GM12878 (cell line): ENCODE measurements around the gene ASCC1. TPM values are rescaled to one million over a fixed set of nuclear protein-coding genes. Genes with fewer than 3 reads are reported as not detected.

Experiments
- ATAC-seq: fragments of 200-7000 bp; cut with Tn5 transposase; 3 replicates; pipeline ENCODE4 v1.9.1; 2020; ENCODE audit warnings: mild to moderate bottlenecking, moderate library complexity
- BruUV-seq: library from RNA; stranded (reverse); fragments of 400-500 nt; replicated peaks from 2 replicates; lab custom pipeline; 2021; lab: Mats Ljungman, UMichigan
- CTCF ChIA-PET: fragments of 300-600 bp; sonication (Branson Sonifier 250); formaldehyde crosslinking; extraction: SDS; loops from one replicate; lab custom pipeline; 2021; ENCODE audit warnings: inconsistent platforms; lab: Yijun Ruan, JAX
- POLR2A ChIA-PET: fragments of 350-600 bp; formaldehyde crosslinking; extraction: SDS; loops from one replicate; lab custom pipeline; 2021; ENCODE audit warnings: inconsistent platforms; lab: Charles Lee
- RAD21 ChIA-PET: fragments of 300-600 bp; sonication (Branson Sonifier 250); formaldehyde crosslinking; loops from one replicate; lab custom pipeline; 2023; ENCODE audit warnings: antibody characterized with exemption; ENCODE audit not compliant: unreplicated experiment; lab: Charles Lee
- SMC1A ChIA-PET: fragments of 300-600 bp; sonication (Branson Sonifier 250); formaldehyde crosslinking; loops from one replicate; lab custom pipeline; 2023; ENCODE audit not compliant: unreplicated experiment, uncharacterized antibody; lab: Charles Lee
- DNase-seq: peaks from one replicate; pipeline ENCODE4 v3.0.0-alpha.2; 2011; ENCODE audit warnings: low read depth, low spot score
- FAIRE-seq: peaks from 3 replicates; lab custom pipeline; 2011; peaks lifted over from hg19 to GRCh38; lab: Jason Lieb, UNC
- H2AFZ ChIP-seq: 2 replicates; pipeline ENCODE4 v1.6.0; 2011; ENCODE audit warnings: low read depth, low read length, control low read depth; ENCODE audit not compliant: control insufficient read depth
- H3K27ac ChIP-seq: 2 replicates; pipeline ENCODE4 v1.5.1; 2011; ENCODE audit warnings: control low read depth; ENCODE audit not compliant: control insufficient read depth, insufficient read depth
- H3K27me3 ChIP-seq, 2 experiments: replicated peaks in 1 of 2; 2 replicates each; pipeline versions ENCODE4 v1.6.0 to v1.6.1; 2011; ENCODE audit warnings: low read length in 1 of 2; ENCODE audit not compliant: control insufficient read depth in 2 of 2, insufficient read depth in 2 of 2
- H3K36me3 ChIP-seq, 2 experiments: 2 replicates each; pipeline ENCODE4 v1.5.1; 2011; ENCODE audit warnings: low read length in 1 of 2; ENCODE audit not compliant: control insufficient read depth in 2 of 2, insufficient read depth in 2 of 2
- H3K4me1 ChIP-seq: 2 replicates; pipeline ENCODE4 v1.6.1; 2011; ENCODE audit warnings: mild to moderate bottlenecking, low read length, moderate library complexity, mixed read lengths; ENCODE audit not compliant: control insufficient read depth, insufficient read depth
- H3K4me2 ChIP-seq: 2 replicates; pipeline ENCODE4 v1.6.0; 2011; ENCODE audit warnings: control low read depth; ENCODE audit not compliant: control insufficient read depth, insufficient read depth
- H3K4me3 ChIP-seq: fragments of 200-600 bp; sonication (generic); 2 replicates; pipeline ENCODE4 v1.5.1; 2016
- H3K79me2 ChIP-seq: 2 replicates; pipeline ENCODE4 v1.6.0; 2011; ENCODE audit warnings: low read length; ENCODE audit not compliant: control insufficient read depth, insufficient read depth
- H3K9ac ChIP-seq: 2 replicates; pipeline ENCODE4 v1.8.0; 2011; ENCODE audit warnings: low read length, control low read depth, mixed read lengths; ENCODE audit not compliant: control insufficient read depth, insufficient read depth
- H3K9me3 ChIP-seq: replicated peaks from 3 replicates; pipeline ENCODE4 v1.5.1; 2011; ENCODE audit warnings: mild to moderate bottlenecking, low read length; ENCODE audit not compliant: control insufficient read depth, insufficient read depth
- H4K20me1 ChIP-seq: 2 replicates; pipeline ENCODE4 v1.6.0; 2011; ENCODE audit not compliant: control insufficient read depth, insufficient read depth
- BCL3 ChIP-seq: IDR thresholded peaks from 2 replicates; pipeline ENCODE4 v1.6.1; 2011; ENCODE audit warnings: borderline replicate concordance, low read depth, mild to moderate bottlenecking, moderate library complexity, low read length; ENCODE audit not compliant: insufficient read depth, poor library complexity, severe bottlenecking
- CBX3 ChIP-seq: fragments of 200-600 bp; sonication (generic); IDR thresholded peaks from 2 replicates; pipeline ENCODE4 v1.6.1; 2016; ENCODE audit warnings: low read depth, borderline replicate concordance
- CREM ChIP-seq: IDR thresholded peaks from 2 replicates; pipeline ENCODE4 v1.6.1; 2014; ENCODE audit warnings: antibody characterized with exemption, low read depth
- CUX1 ChIP-seq: IDR thresholded peaks from 2 replicates; pipeline ENCODE4 v1.6.1; 2012; ENCODE audit warnings: improper control_type of control experiment, low read depth, low read length; ENCODE audit not compliant: insufficient replicate concordance
- EGR1 ChIP-seq, 2 experiments: IDR thresholded peaks; 1 replicate in 1 of 2; 2 replicates in 1 of 2; pipeline ENCODE4 v1.6.1; 2011 to 2012; ENCODE audit warnings: low read depth in 2 of 2, low read length in 2 of 2, borderline replicate concordance in 1 of 2, mild to moderate bottlenecking in 1 of 2, moderate library complexity in 1 of 2
- ETV6 ChIP-seq, 2 experiments: fragments of 450-650 bp in 1 of 2; IDR thresholded peaks in 1 of 2; conservative IDR thresholded peaks in 1 of 2; 2 replicates each; pipeline ENCODE4 v1.6.1; 2014; ENCODE audit warnings: antibody characterized with exemption in 1 of 2, borderline replicate concordance in 1 of 2, low read depth in 1 of 2, mild to moderate bottlenecking in 1 of 2, moderate library complexity in 1 of 2
- PBX3 ChIP-seq: IDR thresholded peaks from 2 replicates; pipeline ENCODE4 v1.6.1; 2011; ENCODE audit warnings: mild to moderate bottlenecking, low read depth, low read length, moderate library complexity; ENCODE audit not compliant: insufficient replicate concordance
- SMC3 ChIP-seq: IDR thresholded peaks from 2 replicates; pipeline ENCODE4 v1.6.1; 2011; ENCODE audit warnings: low read length, improper control_type of control experiment, borderline replicate concordance
- ZBED1 ChIP-seq: IDR thresholded peaks from 2 replicates; pipeline ENCODE4 v1.6.1; 2016; ENCODE audit warnings: borderline replicate concordance
- ZNF687 ChIP-seq: fragments of 450-650 bp; IDR thresholded peaks from 2 replicates; pipeline ENCODE4 v1.6.1; 2017; ENCODE audit warnings: mild to moderate bottlenecking, moderate library complexity
- in situ Hi-C: fragments of 300-500 bp; cut with MboI; formaldehyde crosslinking; loops from 9 replicates; pipeline ENCODE4 v1.14.3; 2018; ENCODE audit warnings: mixed read lengths
- intact Hi-C: fragments of 100-400 bp; cut with micrococcal nuclease; formaldehyde crosslinking; loops from one replicate; pipeline ENCODE4 v1.14.2; 2022; ENCODE audit not compliant: unreplicated experiment
- polyA plus RNA-seq, 11 experiments: library from polyadenylated mRNA; depleted of rRNA in 4 of 11; unstranded in 6 of 11; stranded (reverse) in 5 of 11; fragments of >200 nt; fragmentation: Nextera tagmentation in 4 of 11; fragmentation: Illumina TruSeq in 1 of 11; extraction: Ambion mirVana in 4 of 11; extraction: Trizol in 1 of 11; gene quantifications; 1 replicate in 1 of 11; 2 replicates in 10 of 11; pipeline versions ENCODE4 v1.2.1 to v1.2.3, GENCODE V29; 2011 to 2016; ENCODE audit warnings: inconsistent platforms in 2 of 11, missing spikeins in 2 of 11, low read depth in 1 of 11
- total RNA-seq, 4 experiments: library from RNA; depleted of rRNA in 3 of 4; stranded (reverse); fragments of >200 nt in 3 of 4; fragmentation: Illumina TruSeq in 1 of 4; extraction: Trizol in 1 of 4; gene quantifications; 2 replicates each; pipeline versions ENCODE4 v1.2.1 to v1.2.3, GENCODE V29; 2013 to 2021

Gene ASCC1
- total and polyA plus RNA-seq, 10 of the 15 experiments (the other 5 are each of a cell fraction or from before 2014, with no cell fraction given), result 23.3 to 80.6 (median 42.8) TPM

GRCh38 chr10:72124381-72124780 is 91.7 kb downstream of the ASCC1 start:
- H3K79me2 ChIP-seq, result no peaks in the 10 kb centered on the region
- ChIA-PET POLR2A (interaction anchor here (0.6 to 0.7 kb wide), 4 partner anchors 13 to 120 kb away, joined by 3 to 7 read pairs (median 4); no protein-coding TSS in a partner anchor), CTCF (interaction anchor here (1.3 to 5.6 kb wide), 4 partner anchors 75 to 213 kb away, joined by 4 to 127 read pairs (median 70); no protein-coding TSS in a partner anchor), RAD21 (interaction anchor here (0.7 to 1.0 kb wide), 2 partner anchors 76 to 149 kb away, joined by 4 to 8 read pairs; partner anchors contain the start of gene DDIT4), SMC1A (interaction anchor here (0.7 to 10.7 kb wide), 10 partner anchors 9 to 213 kb away, joined by 3 to 168 read pairs (median 7); no protein-coding TSS in a partner anchor)
- no peaks in the 10 kb centered on the region; the same call in 2 of the 3 replicates for H3K9me3 ChIP-seq
- no peak overlapping the region for H3K9ac ChIP-seq
- H3K36me3 ChIP-seq, result peaks cover 0 to 2% of the 10 kb centered on the region in 2 experiments; a peak in 3 of 4 replicates
- no peaks in the 10 kb centered on the region for H3K4me1 ChIP-seq
- no peaks in the 10 kb centered on the region for H4K20me1 ChIP-seq
- intact Hi-C loops, result no loop called here
- no peak overlapping the region for H3K4me3 ChIP-seq
- in situ Hi-C loops, result no loop called here
- no TSS peak for BruUV-seq
- no peak overlapping the region for H3K4me2 ChIP-seq
- H2AFZ ChIP-seq, result no peak overlapping the region
- DNase-seq (no peak), ATAC-seq (no peak), FAIRE-seq (no peak)
- no peak overlapping the region for H3K27ac ChIP-seq
- H3K27me3 ChIP-seq, result no peaks in the 10 kb centered on the region
- TF ChIP-seq CREM, result no peak
- no peak for TF ChIP-seq CUX1
- no peak for TF ChIP-seq ETV6 (conservative IDR thresholded peaks at IDR 0.05 in 1 of 2, IDR thresholded peaks at IDR 0.05 in 1 of 2; ENCODE audit: borderline replicate concordance in 1 of 2, low read depth in 1 of 2)
- no peak for TF ChIP-seq CBX3
- no peak for TF ChIP-seq SMC3
- no peak for TF ChIP-seq PBX3
- no peak for TF ChIP-seq ZNF687
- TF ChIP-seq ZBED1, result no peak
- no peak for TF ChIP-seq BCL3
- TF ChIP-seq EGR1 (IDR thresholded peaks at IDR 0.05; ENCODE audit: borderline replicate concordance in 1 of 2, low read depth in 2 of 2, low read length in 2 of 2), result no peak
